HT-29 (cell line): ENCODE results near the gene NCOA1. TPM values are rescaled to one million over a fixed set of nuclear protein-coding genes. Genes with fewer than 3 reads are reported as not detected.
"Not testable (repeated sequence)": the region's sequence is repeated elsewhere in the genome, so short reads cannot be mapped to it uniquely, and the experiment has no call there.

ENCODE experiments used
- DNase-seq: peaks from one replicate; pipeline ENCODE4 v3.0.0-alpha.2; 2015; ENCODE audit warnings: low spot score
- total RNA-seq: library from RNA; depleted of rRNA; stranded (reverse); fragments of >200 nt; shearing (Covaris generic); gene quantifications from 2 replicates; pipeline ENCODE4 v1.2.3, GENCODE V29; 2014

The NCOA1 gene
- total RNA-seq, 1 experiment from 2014 or later = 4.0 TPM

- no peak for DNase-seq
Observed at GRCh38 chr2:24625728-24626127, 134.7 kb downstream of the NCOA1 start.

- DNase-seq = no peak
Observed at GRCh38 chr2:24626131-24626530, 135.1 kb downstream of the NCOA1 start.

GRCh38 chr2:24628746-24629145 lies 137.7 kb downstream of the NCOA1 start:
- no peak for DNase-seq

- DNase-seq = no peak
Observed at GRCh38 chr2:24632172-24632571, 141.1 kb downstream of the NCOA1 start.

- no peak for DNase-seq
Observed at GRCh38 chr2:24635181-24635580, 144.1 kb downstream of the NCOA1 start.

- no peak for DNase-seq
Observed at GRCh38 chr2:24638568-24638967, 147.5 kb downstream of the NCOA1 start.

GRCh38 chr2:24642351-24642750 lies 151.3 kb downstream of the NCOA1 start:
- DNase-seq = no peak

GRCh38 chr2:24643051-24643450 lies 152.0 kb downstream of the NCOA1 start:
- DNase-seq = no peak

GRCh38 chr2:24644032-24644431 lies 153.0 kb downstream of the NCOA1 start:
- DNase-seq = no peak

- DNase-seq = no peak
Observed at GRCh38 chr2:24650997-24651642, 160.1 kb downstream of the NCOA1 start.

GRCh38 chr2:24651643-24652003 lies 160.6 kb downstream of the NCOA1 start:
- DNase-seq = no peak

GRCh38 chr2:24652265-24653182 lies 161.5 kb downstream of the NCOA1 start:
- DNase-seq = no peak

GRCh38 chr2:24657818-24658217 lies 166.8 kb downstream of the NCOA1 start:
- DNase-seq = no peak

GRCh38 chr2:24658531-24659202 lies 167.6 kb downstream of the NCOA1 start:
- DNase-seq = no peak

GRCh38 chr2:24659862-24660261 lies 168.8 kb downstream of the NCOA1 start:
- DNase-seq = no peak

GRCh38 chr2:24667542-24667941 lies 176.5 kb downstream of the NCOA1 start:
- no peak for DNase-seq

- DNase-seq = no peak
Observed at GRCh38 chr2:24671230-24671629, 180.2 kb downstream of the NCOA1 start.

- DNase-seq = no peak
Observed at GRCh38 chr2:24672589-24672988, 181.5 kb downstream of the NCOA1 start.

GRCh38 chr2:24675338-24675737 lies 184.3 kb downstream of the NCOA1 start:
- no peak for DNase-seq

- no peak for DNase-seq
Observed at GRCh38 chr2:24676493-24676892, 185.4 kb downstream of the NCOA1 start.

GRCh38 chr2:24678066-24678465 lies 187.0 kb downstream of the NCOA1 start:
- not testable (repeated sequence) for DNase-seq

- no peak for DNase-seq
Observed at GRCh38 chr2:24680196-24680595, 189.1 kb downstream of the NCOA1 start.
